ENCODE measurements around the gene AHNAK.

Gene AHNAK

GRCh38 chr11:62494246-62494645 lies 52.4 kb downstream of the AHNAK start:
- no peak for DNase-seq (ENCODE audit: low spot score)

GRCh38 chr11:62493801-62494200 lies 52.8 kb downstream of the AHNAK start:
- DNase-seq (ENCODE audit: low spot score): no peak

GRCh38 chr11:62492586-62492985 lies 54.0 kb downstream of the AHNAK start:
- DNase-seq (ENCODE audit: low spot score): no peak

- DNase-seq (ENCODE audit: low spot score): no peak
These were observed 54.9 kb downstream of the AHNAK start for GRCh38 chr11:62491571-62492329.

- no peak for DNase-seq (ENCODE audit: low spot score)
These were observed 57.4 kb downstream of the AHNAK start for GRCh38 chr11:62489204-62489603.

- DNase-seq (ENCODE audit: low spot score): no peak
These were observed 58.7 kb downstream of the AHNAK start for GRCh38 chr11:62487738-62488551.

- no peak for DNase-seq (ENCODE audit: low spot score)
These were observed 59.5 kb downstream of the AHNAK start for GRCh38 chr11:62487136-62487535.

GRCh38 chr11:62484352-62484751 lies 62.3 kb downstream of the AHNAK start:
- no peak for DNase-seq (ENCODE audit: low spot score)

GRCh38 chr11:62482753-62483152 lies 63.9 kb downstream of the AHNAK start:
- DNase-seq (ENCODE audit: low spot score): no peak

GRCh38 chr11:62479631-62480201 lies 66.9 kb downstream of the AHNAK start:
- DNase-seq (ENCODE audit: low spot score): no peak

GRCh38 chr11:62477927-62478326 lies 68.7 kb downstream of the AHNAK start:
- no peak for DNase-seq (ENCODE audit: low spot score)

GRCh38 chr11:62472063-62472884 lies 74.3 kb downstream of the AHNAK start:
- DNase-seq (ENCODE audit: low spot score): no peak

GRCh38 chr11:62471603-62472002 lies 75.0 kb downstream of the AHNAK start:
- DNase-seq (ENCODE audit: low spot score): no peak

GRCh38 chr11:62468577-62468976 lies 78.0 kb downstream of the AHNAK start:
- no peak for DNase-seq (ENCODE audit: low spot score)

- no peak for DNase-seq (ENCODE audit: low spot score)
These were observed 80.2 kb downstream of the AHNAK start for GRCh38 chr11:62466444-62466843.

GRCh38 chr11:62464655-62465054 lies 82.0 kb downstream of the AHNAK start:
- DNase-seq (ENCODE audit: low spot score): no peak

GRCh38 chr11:62463121-62463542 lies 83.5 kb downstream of the AHNAK start:
- no peak for DNase-seq (ENCODE audit: low spot score)

- no peak for DNase-seq (ENCODE audit: low spot score)
These were observed 84.1 kb downstream of the AHNAK start for GRCh38 chr11:62462508-62462892.

- DNase-seq (ENCODE audit: low spot score): no peak
These were observed 84.7 kb downstream of the AHNAK start for GRCh38 chr11:62461740-62462507.

- no peak for DNase-seq (ENCODE audit: low spot score)
These were observed 87.5 kb downstream of the AHNAK start for GRCh38 chr11:62459080-62459479.
